OCI-M2 (cell line): ENCODE data around the gene MYL11.
"Not testable (repeated sequence)": the region's sequence is repeated elsewhere in the genome, so short reads cannot be mapped to it uniquely, and the experiment has no call there.

Source experiments
- DNase-seq: peaks from one replicate; lab custom pipeline; 2025; ENCODE audit not compliant: unreplicated experiment; lab: John Stamatoyannopoulos, UW

Gene MYL11

GRCh38 chr16:30374538-30374937 lies at the start of gene MYL11:
Gene MYL11 (plus strand): TSS chr16:30374802. CDS start chr16:30374858, 56 bp downstream.
- no peak for DNase-seq

GRCh38 chr16:30334473-30334989 lies 40.1 kb upstream of the MYL11 start:
- not testable (repeated sequence) for DNase-seq

- not testable (repeated sequence) for DNase-seq
These were observed 39.5 kb upstream of the MYL11 start for GRCh38 chr16:30335028-30335597.

GRCh38 chr16:30335598-30336474 lies 38.8 kb upstream of the MYL11 start:
- DNase-seq, result no peak

GRCh38 chr16:30337964-30338357 lies 36.6 kb upstream of the MYL11 start:
- not testable (repeated sequence) for DNase-seq

- DNase-seq, result not testable (repeated sequence)
These were observed 35.9 kb upstream of the MYL11 start for GRCh38 chr16:30338715-30339114.

- no peak for DNase-seq
These were observed 34.0 kb upstream of the MYL11 start for GRCh38 chr16:30340621-30341020.

- DNase-seq, result not testable (repeated sequence)
These were observed 32.6 kb upstream of the MYL11 start for GRCh38 chr16:30341971-30342370.

GRCh38 chr16:30342751-30343490 lies 31.7 kb upstream of the MYL11 start:
- DNase-seq, result no peak

- DNase-seq, result not testable (repeated sequence)
These were observed 31.1 kb upstream of the MYL11 start for GRCh38 chr16:30343491-30343820.

GRCh38 chr16:30346286-30346685 lies 28.3 kb upstream of the MYL11 start:
- no peak for DNase-seq

- DNase-seq, result no peak
These were observed 26.5 kb upstream of the MYL11 start for GRCh38 chr16:30348113-30348512.

GRCh38 chr16:30348929-30349328 lies 25.7 kb upstream of the MYL11 start:
- no peak for DNase-seq

GRCh38 chr16:30349675-30350074 lies 24.9 kb upstream of the MYL11 start:
- no peak for DNase-seq

- no peak for DNase-seq
These were observed 24.3 kb upstream of the MYL11 start for GRCh38 chr16:30350134-30350871.

GRCh38 chr16:30351001-30351441 lies 23.6 kb upstream of the MYL11 start:
- no peak for DNase-seq

- no peak for DNase-seq
These were observed 22.8 kb upstream of the MYL11 start for GRCh38 chr16:30351586-30352419.

- no peak for DNase-seq
These were observed 21.9 kb upstream of the MYL11 start for GRCh38 chr16:30352488-30353401.
